ENCODE data around the gene DSCAM.

Gene DSCAM

GRCh38 chr21:40282912-40283886, 563.8 kb downstream of the DSCAM start:
- TF ChIP-seq CTCF (IDR thresholded peaks at IDR 0.05; ENCODE audit: extremely low read depth, insufficient read depth, missing control alignments) = no peak
- in situ Hi-C loops (cut with MboI; ENCODE audit: low pct_unique_long_range_greater_than_20kb, low sequenced_read_pairs, unreplicated experiment) = no loop called here
- DNase-seq (ENCODE audit: low spot score) = no peak

DNA sequence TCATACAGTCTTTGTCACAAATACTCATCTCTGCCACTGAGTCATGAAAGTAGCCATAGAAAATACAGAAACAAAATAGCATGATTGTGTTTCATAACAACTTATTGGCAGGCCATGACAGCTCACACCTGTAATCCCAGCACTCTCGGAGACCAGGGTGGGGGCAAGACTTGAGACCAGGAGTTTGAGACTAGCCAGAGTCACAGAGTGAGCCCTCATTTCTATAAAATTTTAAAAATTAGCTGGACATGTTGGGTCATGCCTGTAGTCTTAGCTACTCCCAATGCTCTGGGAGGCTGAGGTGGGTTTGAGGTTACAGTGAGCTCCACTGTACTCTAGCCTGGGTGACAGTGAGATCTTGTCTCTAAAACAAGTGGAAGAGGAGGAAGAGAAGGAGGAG, 568.6 kb downstream of the DSCAM start:
- no peak for TF ChIP-seq CTCF (IDR thresholded peaks at IDR 0.05; ENCODE audit: extremely low read depth, insufficient read depth, missing control alignments)
- in situ Hi-C loops (cut with MboI; ENCODE audit: low pct_unique_long_range_greater_than_20kb, low sequenced_read_pairs, unreplicated experiment) = no loop called here
- no peak for DNase-seq (ENCODE audit: low spot score)

- TF ChIP-seq CTCF (IDR thresholded peaks at IDR 0.05; ENCODE audit: extremely low read depth, insufficient read depth, missing control alignments) = no peak
- in situ Hi-C loops (cut with MboI; ENCODE audit: low pct_unique_long_range_greater_than_20kb, low sequenced_read_pairs, unreplicated experiment) = no loop called here
- no peak for DNase-seq (ENCODE audit: low spot score)
Measured at GRCh38 chr21:40276001-40276400, 571.0 kb downstream of the DSCAM start.

- DNase-seq (ENCODE audit: low spot score) = no peak
- no peak for TF ChIP-seq CTCF (IDR thresholded peaks at IDR 0.05; ENCODE audit: extremely low read depth, insufficient read depth, missing control alignments)
- in situ Hi-C loops (cut with MboI; ENCODE audit: low pct_unique_long_range_greater_than_20kb, low sequenced_read_pairs, unreplicated experiment) = no loop called here
Measured at GRCh38 chr21:40272037-40272436, 574.9 kb downstream of the DSCAM start.

DNA sequence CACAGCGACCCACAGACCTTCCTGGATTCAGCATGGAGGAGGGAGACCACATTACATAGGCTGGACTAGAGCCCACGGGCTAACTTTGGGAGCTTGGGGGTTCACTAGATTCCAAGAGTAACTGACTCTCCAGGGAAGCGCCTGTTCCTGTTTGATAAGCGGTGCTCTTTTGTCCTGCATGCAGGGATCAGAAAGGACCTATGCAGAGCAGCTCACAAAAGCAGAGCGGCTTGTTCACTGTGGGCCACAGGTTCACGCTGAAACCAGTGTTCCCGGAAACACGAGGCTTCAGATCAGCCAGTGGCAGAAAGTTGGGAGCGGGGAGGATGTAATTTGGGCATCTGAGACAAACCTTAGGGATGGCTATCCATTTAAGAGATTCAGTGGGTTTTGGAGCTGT, 575.8 kb downstream of the DSCAM start:
- in situ Hi-C loops (cut with MboI; ENCODE audit: low pct_unique_long_range_greater_than_20kb, low sequenced_read_pairs, unreplicated experiment) = no loop called here
- DNase-seq (ENCODE audit: low spot score) = no peak
- no peak for TF ChIP-seq CTCF (IDR thresholded peaks at IDR 0.05; ENCODE audit: extremely low read depth, insufficient read depth, missing control alignments)

DNA sequence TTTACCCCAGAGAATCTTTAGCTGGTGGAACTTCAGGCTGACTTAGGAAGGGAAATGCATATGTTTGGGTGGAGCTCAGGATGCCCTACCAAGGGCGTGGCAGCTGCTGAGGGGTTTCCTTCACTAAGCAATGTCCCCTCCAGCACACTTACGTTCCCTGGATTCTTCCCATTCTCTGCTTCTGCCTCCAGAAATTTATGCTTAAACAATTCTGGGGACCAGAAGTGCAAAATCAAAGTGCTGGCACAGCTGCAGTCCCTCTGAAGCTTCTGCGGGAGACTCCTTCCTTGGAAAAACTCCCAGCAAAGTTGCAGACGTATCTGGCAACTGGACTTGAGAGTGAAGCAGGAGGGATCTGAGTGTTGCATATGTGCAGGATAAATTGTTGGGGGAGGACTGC, 576.9 kb downstream of the DSCAM start:
- in situ Hi-C loops (cut with MboI; ENCODE audit: low pct_unique_long_range_greater_than_20kb, low sequenced_read_pairs, unreplicated experiment) = no loop called here
- TF ChIP-seq CTCF (IDR thresholded peaks at IDR 0.05; ENCODE audit: extremely low read depth, insufficient read depth, missing control alignments) = no peak
- DNase-seq (ENCODE audit: low spot score) = no peak

Data from GM13977 (cell line).